GM12878 (cell line): ENCODE measurements around the gene QSOX2. TPM values are rescaled to one million over a fixed set of nuclear protein-coding genes. Genes with fewer than 3 reads are reported as not detected.

ENCODE experiments used
- ATAC-seq: fragments of 200-7000 bp; cut with Tn5 transposase; 3 replicates; pipeline ENCODE4 v1.9.1; 2020; ENCODE audit warnings: mild to moderate bottlenecking, moderate library complexity
- BruUV-seq: library from RNA; stranded (reverse); fragments of 400-500 nt; replicated peaks from 2 replicates; lab custom pipeline; 2021; lab: Mats Ljungman, UMichigan
- CTCF ChIA-PET: fragments of 300-600 bp; sonication (Branson Sonifier 250); formaldehyde crosslinking; extraction: SDS; loops from one replicate; lab custom pipeline; 2021; ENCODE audit warnings: inconsistent platforms; lab: Yijun Ruan, JAX
- POLR2A ChIA-PET: fragments of 350-600 bp; formaldehyde crosslinking; extraction: SDS; loops from one replicate; lab custom pipeline; 2021; ENCODE audit warnings: inconsistent platforms; lab: Charles Lee
- RAD21 ChIA-PET: fragments of 300-600 bp; sonication (Branson Sonifier 250); formaldehyde crosslinking; loops from one replicate; lab custom pipeline; 2023; ENCODE audit warnings: antibody characterized with exemption; ENCODE audit not compliant: unreplicated experiment; lab: Charles Lee
- SMC1A ChIA-PET: fragments of 300-600 bp; sonication (Branson Sonifier 250); formaldehyde crosslinking; loops from one replicate; lab custom pipeline; 2023; ENCODE audit not compliant: unreplicated experiment, uncharacterized antibody; lab: Charles Lee
- DNase-seq: peaks from one replicate; pipeline ENCODE4 v3.0.0-alpha.2; 2011; ENCODE audit warnings: low read depth, low spot score
- FAIRE-seq: peaks from 3 replicates; lab custom pipeline; 2011; peaks lifted over from hg19 to GRCh38; lab: Jason Lieb, UNC
- H2AFZ ChIP-seq: 2 replicates; pipeline ENCODE4 v1.6.0; 2011; ENCODE audit warnings: low read depth, low read length, control low read depth; ENCODE audit not compliant: control insufficient read depth
- H3K27ac ChIP-seq: 2 replicates; pipeline ENCODE4 v1.5.1; 2011; ENCODE audit warnings: control low read depth; ENCODE audit not compliant: control insufficient read depth, insufficient read depth
- H3K27me3 ChIP-seq, 2 experiments: replicated peaks in 1 of 2; 2 replicates each; pipeline versions ENCODE4 v1.6.0 to v1.6.1; 2011; ENCODE audit warnings: low read length in 1 of 2; ENCODE audit not compliant: control insufficient read depth in 2 of 2, insufficient read depth in 2 of 2
- H3K36me3 ChIP-seq, 2 experiments: 2 replicates each; pipeline ENCODE4 v1.5.1; 2011; ENCODE audit warnings: low read length in 1 of 2; ENCODE audit not compliant: control insufficient read depth in 2 of 2, insufficient read depth in 2 of 2
- H3K4me1 ChIP-seq: 2 replicates; pipeline ENCODE4 v1.6.1; 2011; ENCODE audit warnings: mild to moderate bottlenecking, low read length, moderate library complexity, mixed read lengths; ENCODE audit not compliant: control insufficient read depth, insufficient read depth
- H3K4me2 ChIP-seq: 2 replicates; pipeline ENCODE4 v1.6.0; 2011; ENCODE audit warnings: control low read depth; ENCODE audit not compliant: control insufficient read depth, insufficient read depth
- H3K4me3 ChIP-seq: fragments of 200-600 bp; sonication (generic); 2 replicates; pipeline ENCODE4 v1.5.1; 2016
- H3K79me2 ChIP-seq: 2 replicates; pipeline ENCODE4 v1.6.0; 2011; ENCODE audit warnings: low read length; ENCODE audit not compliant: control insufficient read depth, insufficient read depth
- H3K9ac ChIP-seq: 2 replicates; pipeline ENCODE4 v1.8.0; 2011; ENCODE audit warnings: low read length, control low read depth, mixed read lengths; ENCODE audit not compliant: control insufficient read depth, insufficient read depth
- H3K9me3 ChIP-seq: replicated peaks from 3 replicates; pipeline ENCODE4 v1.5.1; 2011; ENCODE audit warnings: mild to moderate bottlenecking, low read length; ENCODE audit not compliant: control insufficient read depth, insufficient read depth
- H4K20me1 ChIP-seq: 2 replicates; pipeline ENCODE4 v1.6.0; 2011; ENCODE audit not compliant: control insufficient read depth, insufficient read depth
- CEBPB ChIP-seq, 2 experiments: fragments of 150-350 bp in 1 of 2; IDR thresholded peaks; 2 replicates each; pipeline ENCODE4 v1.6.1; 2012 to 2014; ENCODE audit warnings: low read depth in 2 of 2, low read length in 2 of 2, borderline replicate concordance in 1 of 2, inconsistent platforms in 1 of 2
- DPF2 ChIP-seq: fragments of 450-650 bp; IDR thresholded peaks from 2 replicates; pipeline ENCODE4 v1.6.1; 2017; ENCODE audit warnings: mild to moderate bottlenecking
- JUNB ChIP-seq: IDR thresholded peaks from 2 replicates; pipeline ENCODE4 v1.6.1; 2016; ENCODE audit warnings: antibody characterized with exemption, mild to moderate bottlenecking
- JUND ChIP-seq: IDR thresholded peaks from 2 replicates; pipeline ENCODE4 v1.6.1; 2012; ENCODE audit warnings: low read depth, mild to moderate bottlenecking, low read length, improper control_type of control experiment, moderate library complexity
- MEF2B ChIP-seq: fragments of 450-650 bp; IDR thresholded peaks from 2 replicates; pipeline ENCODE4 v1.6.1; 2018; ENCODE audit warnings: mild to moderate bottlenecking, moderate library complexity; ENCODE audit not compliant: partially characterized antibody, poor library complexity, severe bottlenecking
- MYC ChIP-seq: IDR thresholded peaks from 2 replicates; pipeline ENCODE4 v1.6.1; 2011; ENCODE audit warnings: mild to moderate bottlenecking, low read length, moderate library complexity, inconsistent platforms; ENCODE audit not compliant: insufficient read depth, insufficient replicate concordance, insufficient read length, severe bottlenecking
- NR2F1 ChIP-seq: fragments of 450-650 bp; conservative IDR thresholded peaks from 2 replicates; pipeline ENCODE4 v1.6.1; 2017; ENCODE audit warnings: mild to moderate bottlenecking
- RFX5 ChIP-seq: IDR thresholded peaks from 2 replicates; pipeline ENCODE4 v1.6.1; 2011; ENCODE audit warnings: low read depth, low read length, improper control_type of control experiment
- ZBTB33 ChIP-seq: fragments of 450-650 bp; IDR thresholded peaks from 2 replicates; pipeline ENCODE4 v1.6.1; 2017; ENCODE audit warnings: mild to moderate bottlenecking
- ZNF24 ChIP-seq: fragments of 450-650 bp; IDR thresholded peaks from 2 replicates; pipeline ENCODE4 v1.6.1; 2017; ENCODE audit warnings: antibody characterized with exemption, mild to moderate bottlenecking
- ZNF274 ChIP-seq: IDR thresholded peaks from one replicate; pipeline ENCODE4 v1.8.0; 2011; ENCODE audit not compliant: insufficient read length, insufficient read depth
- WGBS: methylation state at CpG from one replicate; pipeline ENCODE4 v1.1.6; 2016; ENCODE audit warnings: low lambda C conversion rate; ENCODE audit not compliant: insufficient replicate concordance, insufficient coverage; ENCODE audit errors: missing lambda C conversion rate; 5-methylcytosine and 5-hydroxymethylcytosine counted together
- in situ Hi-C: fragments of 300-500 bp; cut with MboI; formaldehyde crosslinking; loops from 9 replicates; pipeline ENCODE4 v1.14.3; 2018; ENCODE audit warnings: mixed read lengths
- intact Hi-C: fragments of 100-400 bp; cut with micrococcal nuclease; formaldehyde crosslinking; loops from one replicate; pipeline ENCODE4 v1.14.2; 2022; ENCODE audit not compliant: unreplicated experiment
- polyA plus RNA-seq, 11 experiments: library from polyadenylated mRNA; depleted of rRNA in 4 of 11; unstranded in 6 of 11; stranded (reverse) in 5 of 11; fragments of >200 nt; fragmentation: Nextera tagmentation in 4 of 11; fragmentation: Illumina TruSeq in 1 of 11; extraction: Ambion mirVana in 4 of 11; extraction: Trizol in 1 of 11; gene quantifications; 1 replicate in 1 of 11; 2 replicates in 10 of 11; pipeline versions ENCODE4 v1.2.1 to v1.2.3, GENCODE V29; 2011 to 2016; ENCODE audit warnings: inconsistent platforms in 2 of 11, missing spikeins in 2 of 11, low read depth in 1 of 11
- total RNA-seq, 4 experiments: library from RNA; depleted of rRNA in 3 of 4; stranded (reverse); fragments of >200 nt in 3 of 4; fragmentation: Illumina TruSeq in 1 of 4; extraction: Trizol in 1 of 4; gene quantifications; 2 replicates each; pipeline versions ENCODE4 v1.2.1 to v1.2.3, GENCODE V29; 2013 to 2021

QSOX2 gene
- total and polyA plus RNA-seq, 10 of the 15 experiments (the other 5 are each of a cell fraction or from before 2014, with no cell fraction given): 0.34 to 16.1 (median 8.2) TPM

- Histone ChIP-seq H3K4me1 (no peaks in the 10 kb centered on the region), H3K36me3 (peaks cover 18 to 21% of the 10 kb centered on the region in 2 experiments), H4K20me1 (no peaks in the 10 kb centered on the region; the same call in 1 of the 2 replicates), H3K79me2 (no peaks in the 10 kb centered on the region), H3K27me3 (no peaks in the 10 kb centered on the region), H3K4me2 (no peak overlapping the region), H3K27ac (no peak overlapping the region), H3K9me3 (no peaks in the 10 kb centered on the region; the same call in 2 of the 3 replicates), H3K9ac (no peak overlapping the region), H3K4me3 (no peak overlapping the region), H2AFZ (no peak overlapping the region)
- FAIRE-seq (no peak), DNase-seq (no peak), ATAC-seq (no peak)
- in situ Hi-C loops (no loop called here), intact Hi-C loops (no loop called here)
- RAD21 ChIA-PET: no interaction called here
- TF ChIP-seq JUND (no peak), MYC (no peak), DPF2 (no peak), ZBTB33 (no peak), NR2F1 (no peak), JUNB (no peak), ZNF24 (no peak), MEF2B (no peak), CEBPB (IDR thresholded peaks at IDR 0.05; ENCODE audit: borderline replicate concordance in 1 of 2, low read depth in 2 of 2, low read length in 2 of 2) (no peak), RFX5 (no peak), ZNF274 (no peak)
- CTCF ChIA-PET: no interaction called here
- no TSS peak for BruUV-seq
- SMC1A ChIA-PET: no interaction called here
- POLR2A ChIA-PET: no interaction called here
- WGBS: 94% methylated on average over 15 of the region's 15 CpGs
These were observed 34.6 kb downstream of the QSOX2 start for GRCh38 chr9:136211006-136211405.
